T follicular helper cell (primary cell): ENCODE measurements around the gene GOLGA8B.
"Not testable (repeated sequence)": the region's sequence is repeated elsewhere in the genome, so short reads cannot be mapped to it uniquely, and the experiment has no call there.

Experiments used
- DNase-seq: peaks from one replicate; pipeline ENCODE4 v3.0.0-alpha.2; 2020; ENCODE audit warnings: low read depth
- total RNA-seq, 2 experiments: gene quantifications; one replicate each; lab custom pipeline; 2026; lab: John Stamatoyannopoulos, UW

The GOLGA8B gene
- total RNA-seq = 46.0 to 131 reads per million in 2 experiments

GRCh38 chr15:34583399-34584329 lies at the start of gene GOLGA8B:
Gene GOLGA8B (minus strand): TSS chr15:34583651. CDS start chr15:34535912, 47,739 bp downstream.
- peak; percentile 74 for DNase-seq

- not testable (repeated sequence) for DNase-seq
Observed at GRCh38 chr15:34633165-34633564, 49.7 kb upstream of the GOLGA8B start.

- no peak for DNase-seq
Observed at GRCh38 chr15:34628577-34629152, 45.2 kb upstream of the GOLGA8B start.

- DNase-seq = no peak
Observed at GRCh38 chr15:34625007-34625406, 41.6 kb upstream of the GOLGA8B start.

GRCh38 chr15:34621675-34622074 lies 38.2 kb upstream of the GOLGA8B start:
- no peak for DNase-seq

GRCh38 chr15:34620814-34621213 lies 37.4 kb upstream of the GOLGA8B start:
- no peak for DNase-seq

GRCh38 chr15:34620142-34620541 lies 36.7 kb upstream of the GOLGA8B start:
- no peak for DNase-seq

- no peak for DNase-seq
Observed at GRCh38 chr15:34619151-34619550, 35.7 kb upstream of the GOLGA8B start.

- no peak for DNase-seq
Observed at GRCh38 chr15:34618073-34618472, 34.6 kb upstream of the GOLGA8B start.

- no peak for DNase-seq
Observed at GRCh38 chr15:34616613-34617012, 33.2 kb upstream of the GOLGA8B start.

- no peak for DNase-seq
Observed at GRCh38 chr15:34613997-34614396, 30.5 kb upstream of the GOLGA8B start.

GRCh38 chr15:34613301-34613700 lies 29.9 kb upstream of the GOLGA8B start:
- DNase-seq = no peak

- no peak for DNase-seq
Observed at GRCh38 chr15:34610354-34610753, 26.9 kb upstream of the GOLGA8B start.

GRCh38 chr15:34609102-34610057 lies 25.9 kb upstream of the GOLGA8B start:
- DNase-seq = no peak

- DNase-seq = no peak
Observed at GRCh38 chr15:34608517-34608916, 25.1 kb upstream of the GOLGA8B start.

GRCh38 chr15:34607832-34608231 lies 24.4 kb upstream of the GOLGA8B start:
- no peak for DNase-seq

- no peak for DNase-seq
Observed at GRCh38 chr15:34606545-34606944, 23.1 kb upstream of the GOLGA8B start.

GRCh38 chr15:34606131-34606530 lies 22.7 kb upstream of the GOLGA8B start:
- no peak for DNase-seq

GRCh38 chr15:34603095-34603494 lies 19.6 kb upstream of the GOLGA8B start:
- DNase-seq = no peak

- DNase-seq = no peak
Observed at GRCh38 chr15:34600923-34601322, 17.5 kb upstream of the GOLGA8B start.

GRCh38 chr15:34598799-34599585 lies 15.5 kb upstream of the GOLGA8B start:
- DNase-seq = no peak
